Dendritic cell treated with granulocyte-macrophage colony-stimulating factor and Interleukin-4, amounts not matched to agents 40 ng/mL and 50 ng/mL, for 4 days (primary cell): Measurements from ENCODE around the gene MFSD8.
"Not testable (repeated sequence)": the region's sequence is repeated elsewhere in the genome, so short reads cannot be mapped to it uniquely, and the experiment has no call there.

Experiments
- H3K27ac Mint-ChIP-seq: one replicate; pipeline ENCODE4 v1.8.0; 2022; ENCODE audit warnings: mild to moderate bottlenecking, mixed read lengths
- H3K27me3 Mint-ChIP-seq: one replicate; pipeline ENCODE4 v1.8.0; 2022; ENCODE audit warnings: mild to moderate bottlenecking, mixed read lengths
- H3K36me3 Mint-ChIP-seq: one replicate; pipeline ENCODE4 v1.8.0; 2022; ENCODE audit warnings: low read depth, mixed read lengths
- H3K4me1 Mint-ChIP-seq: one replicate; pipeline ENCODE4 v1.8.0; 2022; ENCODE audit warnings: low read depth, mixed read lengths
- H3K4me3 Mint-ChIP-seq: one replicate; pipeline ENCODE4 v1.8.0; 2022; ENCODE audit warnings: mild to moderate bottlenecking, moderate library complexity, mixed read lengths
- H3K9me3 Mint-ChIP-seq: one replicate; pipeline ENCODE4 v1.8.0; 2022; ENCODE audit warnings: mixed read lengths
- intact Hi-C: fragments of 100-400 bp; cut with micrococcal nuclease; formaldehyde crosslinking; loops from one replicate; pipeline ENCODE4 v1.15.0; 2022

The MFSD8 gene

GRCh38 chr4:127916512-127916911 is 48.5 kb downstream of the MFSD8 start:
- Mint-ChIP-seq H3K4me3 (no peak overlapping the region), H3K27me3 (no peaks in the 10 kb centered on the region), H3K36me3 (peaks cover 31% of the 10 kb centered on the region), H3K9me3 (no peaks in the 10 kb centered on the region), H3K27ac (no peak overlapping the region), H3K4me1 (no peaks in the 10 kb centered on the region)
- intact Hi-C loops, result no loop called here

- no peaks in the 10 kb centered on the region for H3K27me3 Mint-ChIP-seq
- H3K36me3 Mint-ChIP-seq, result no peaks in the 10 kb centered on the region
- H3K9me3 Mint-ChIP-seq, result no peaks in the 10 kb centered on the region
- H3K4me1 Mint-ChIP-seq, result no peaks in the 10 kb centered on the region
- intact Hi-C loops, result no loop called here
- no peak overlapping the region for H3K27ac Mint-ChIP-seq
- H3K4me3 Mint-ChIP-seq, result no peak overlapping the region
These were observed 59.9 kb downstream of the MFSD8 start for GRCh38 chr4:127905029-127905428.

- H3K27me3 Mint-ChIP-seq, H3K36me3 Mint-ChIP-seq, H3K27ac Mint-ChIP-seq, H3K4me3 Mint-ChIP-seq, H3K9me3 Mint-ChIP-seq, H3K4me1 Mint-ChIP-seq, intact Hi-C loops: not testable (repeated sequence)
These were observed 65.3 kb downstream of the MFSD8 start for GRCh38 chr4:127899682-127900081.

DNA sequence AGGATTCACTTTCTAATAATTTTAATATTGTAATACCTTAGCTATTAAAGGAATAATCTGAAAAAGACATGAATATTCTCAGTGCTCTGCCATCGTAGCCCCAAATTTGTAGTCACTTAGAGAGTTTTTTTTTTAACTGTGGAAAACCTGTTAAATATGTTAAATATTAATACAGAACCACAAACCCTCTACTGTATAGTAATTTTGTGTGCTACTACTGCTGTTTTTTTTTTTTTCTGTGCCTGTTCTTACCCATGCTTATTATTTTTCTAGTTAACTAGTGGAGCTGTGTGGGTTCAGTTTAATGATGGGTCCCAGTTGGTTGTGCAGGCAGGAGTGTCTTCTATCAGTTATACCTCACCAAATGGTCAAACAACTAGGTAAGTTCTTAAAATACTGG is 68.4 kb downstream of the MFSD8 start:
- Mint-ChIP-seq H3K27ac (no peak overlapping the region), H3K27me3 (no peaks in the 10 kb centered on the region), H3K9me3 (no peaks in the 10 kb centered on the region), H3K36me3 (peaks cover 12% of the 10 kb centered on the region), H3K4me3 (no peak overlapping the region), H3K4me1 (no peaks in the 10 kb centered on the region)
- intact Hi-C loops, result no loop called here

DNA sequence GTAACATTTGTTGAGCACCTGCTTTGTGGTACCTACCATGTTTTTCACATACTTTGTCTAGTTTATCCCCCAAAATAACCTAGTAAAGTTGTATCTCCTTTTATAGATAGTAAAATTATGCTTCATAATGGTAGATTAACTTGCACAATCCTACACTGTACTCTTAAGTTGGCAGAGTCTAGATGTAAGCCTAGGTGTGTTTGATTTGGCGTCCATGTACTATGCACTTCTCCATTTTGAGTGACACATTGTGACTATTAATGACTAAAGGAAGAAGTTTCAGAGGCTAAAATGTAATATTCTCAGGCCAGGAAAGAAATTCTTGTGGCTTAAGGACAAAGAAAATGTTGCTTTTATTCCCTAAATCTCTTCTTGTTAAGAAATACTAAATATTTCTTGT is 68.9 kb downstream of the MFSD8 start:
- H3K27me3 Mint-ChIP-seq, result no peaks in the 10 kb centered on the region
- no peak overlapping the region for H3K27ac Mint-ChIP-seq
- peaks cover 12% of the 10 kb centered on the region for H3K36me3 Mint-ChIP-seq
- no peaks in the 10 kb centered on the region for H3K9me3 Mint-ChIP-seq
- H3K4me1 Mint-ChIP-seq, result no peaks in the 10 kb centered on the region
- intact Hi-C loops, result no loop called here
- no peak overlapping the region for H3K4me3 Mint-ChIP-seq

- peaks cover 20% of the 10 kb centered on the region for H3K36me3 Mint-ChIP-seq
- no peaks in the 10 kb centered on the region for H3K4me1 Mint-ChIP-seq
- intact Hi-C loops, result loop anchor here (10.0 kb wide), 1 partner anchor 255 kb away; the partner anchor contains the start of gene INTU
- no peaks in the 10 kb centered on the region for H3K9me3 Mint-ChIP-seq
- no peak overlapping the region for H3K27ac Mint-ChIP-seq
- no peaks in the 10 kb centered on the region for H3K27me3 Mint-ChIP-seq
- no peak overlapping the region for H3K4me3 Mint-ChIP-seq
These were observed 75.1 kb downstream of the MFSD8 start for GRCh38 chr4:127889903-127890302.

- Mint-ChIP-seq H3K36me3 (peaks cover 14% of the 10 kb centered on the region), H3K27me3 (no peaks in the 10 kb centered on the region), H3K4me3 (no peak overlapping the region), H3K9me3 (no peaks in the 10 kb centered on the region), H3K27ac (no peak overlapping the region), H3K4me1 (no peaks in the 10 kb centered on the region)
- intact Hi-C loops, result loop anchor here (10.0 kb wide), 1 partner anchor 254 kb away; the partner anchor contains the start of gene INTU
These were observed 76.4 kb downstream of the MFSD8 start for GRCh38 chr4:127888559-127888958.

DNA sequence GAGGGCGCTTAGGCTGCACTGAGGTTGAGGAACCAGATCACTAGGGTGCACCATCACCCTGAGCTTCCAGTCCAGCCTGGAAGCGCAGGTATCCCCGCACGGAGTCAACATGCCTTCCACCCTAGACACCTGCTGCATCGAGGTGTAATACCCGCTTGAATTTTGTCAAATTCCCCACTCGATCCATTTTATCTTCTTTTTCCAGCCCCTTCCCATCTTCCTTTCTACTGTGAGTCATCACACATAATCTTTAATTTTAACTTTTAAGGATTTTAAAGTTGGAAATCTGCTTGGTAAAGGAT is 83.5 kb downstream of the MFSD8 start:
- H3K27me3 Mint-ChIP-seq, result no peaks in the 10 kb centered on the region
- H3K36me3 Mint-ChIP-seq, result peaks cover 21% of the 10 kb centered on the region
- H3K4me3 Mint-ChIP-seq, result peak overlapping the region; percentile 95
- intact Hi-C loops, result loop anchor here (2.0 to 10.0 kb wide), 4 partner anchors 99 to 406 kb away; partner anchors contain the start of genes HSPA4L, INTU, LARP1B and PGRMC2
- peak overlapping the region; percentile 91 for H3K27ac Mint-ChIP-seq
- H3K9me3 Mint-ChIP-seq, result no peaks in the 10 kb centered on the region
- peaks cover 12% of the 10 kb centered on the region for H3K4me1 Mint-ChIP-seq

- H3K27me3 Mint-ChIP-seq, result no peaks in the 10 kb centered on the region
- H3K4me1 Mint-ChIP-seq, result peaks cover 12% of the 10 kb centered on the region
- intact Hi-C loops, result loop anchor here (1.0 to 10.0 kb wide), 5 partner anchors 84 to 406 kb away; partner anchors contain the start of genes ABHD18, HSPA4L, INTU and LARP1B
- H3K9me3 Mint-ChIP-seq, result no peaks in the 10 kb centered on the region
- peaks cover 16% of the 10 kb centered on the region for H3K36me3 Mint-ChIP-seq
- H3K4me3 Mint-ChIP-seq, result peak within 1 kb of the TSS; percentile 95
- peak within 1 kb of the TSS; percentile 91 for H3K27ac Mint-ChIP-seq
These were observed 84.0 kb downstream of the MFSD8 start, which contains the start of gene PLK4 for GRCh38 chr4:127880763-127881562. TSS of gene PLK4 (plus strand) at chr4:127880893. CDS start at chr4:127881135, 242 bp downstream.

- peaks cover 4% of the 10 kb centered on the region for H3K36me3 Mint-ChIP-seq
- no peak overlapping the region for H3K4me3 Mint-ChIP-seq
- H3K9me3 Mint-ChIP-seq, result no peaks in the 10 kb centered on the region
- H3K4me1 Mint-ChIP-seq, result peaks cover 4% of the 10 kb centered on the region
- H3K27me3 Mint-ChIP-seq, result no peaks in the 10 kb centered on the region
- intact Hi-C loops, result no loop called here
- H3K27ac Mint-ChIP-seq, result no peak overlapping the region
These were observed 89.2 kb downstream of the MFSD8 start for GRCh38 chr4:127875791-127876190.

- no peaks in the 10 kb centered on the region for H3K9me3 Mint-ChIP-seq
- intact Hi-C loops, result no loop called here
- no peaks in the 10 kb centered on the region for H3K36me3 Mint-ChIP-seq
- peaks cover 21% of the 10 kb centered on the region for H3K4me1 Mint-ChIP-seq
- no peak overlapping the region for H3K27ac Mint-ChIP-seq
- no peak overlapping the region for H3K4me3 Mint-ChIP-seq
- no peaks in the 10 kb centered on the region for H3K27me3 Mint-ChIP-seq
These were observed 94.3 kb downstream of the MFSD8 start for GRCh38 chr4:127870688-127871087.

- Mint-ChIP-seq H3K4me1 (peaks cover 21% of the 10 kb centered on the region), H3K4me3 (no peak overlapping the region), H3K27me3 (no peaks in the 10 kb centered on the region), H3K27ac (no peak overlapping the region), H3K9me3 (no peaks in the 10 kb centered on the region), H3K36me3 (no peaks in the 10 kb centered on the region)
- intact Hi-C loops, result no loop called here
These were observed 94.7 kb downstream of the MFSD8 start for GRCh38 chr4:127870281-127870680.

GRCh38 chr4:127868196-127868595 is 96.8 kb downstream of the MFSD8 start:
- no peaks in the 10 kb centered on the region for H3K36me3 Mint-ChIP-seq
- intact Hi-C loops, result no loop called here
- H3K27ac Mint-ChIP-seq, result no peak overlapping the region
- H3K4me3 Mint-ChIP-seq, result no peak overlapping the region
- peaks cover 21% of the 10 kb centered on the region for H3K4me1 Mint-ChIP-seq
- no peaks in the 10 kb centered on the region for H3K27me3 Mint-ChIP-seq
- no peaks in the 10 kb centered on the region for H3K9me3 Mint-ChIP-seq
